Breast epithelium (tissue), 4 donors: ENCODE measurements around the gene PDCD7. TPM values are rescaled to one million over a fixed set of nuclear protein-coding genes. Genes with fewer than 3 reads are reported as not detected.

Source experiments
- DNase-seq, 2 donors: peaks; one replicate each; pipeline ENCODE4 v3.0.0-alpha.2; 2019; ENCODE audit warnings: low spot score in 2 of 2
- H3K27ac ChIP-seq, 2 donors: fragments of 200-600 bp; sonication (generic) in 1 of 2; one replicate each; pipeline ENCODE4 v1.5.1; 2016 to 2019; ENCODE audit warnings: mild to moderate bottlenecking in 1 of 2
- H3K27me3 ChIP-seq, 2 donors: fragments of 200-600 bp; sonication (generic) in 1 of 2; one replicate each; pipeline versions ENCODE4 v1.5.1 to v1.6.0; 2017 to 2019; ENCODE audit warnings: control low read depth in 1 of 2, mild to moderate bottlenecking in 1 of 2
- H3K36me3 ChIP-seq: fragments of 200-600 bp; one replicate; pipeline ENCODE4 v1.5.1; 2019
- H3K4me1 ChIP-seq, 2 donors: fragments of 200-600 bp; sonication (generic); one replicate each; pipeline ENCODE4 v1.5.1; 2016 to 2019; ENCODE audit warnings: control low read depth in 1 of 2
- H3K4me3 ChIP-seq, 3 donors: fragments of 200-600 bp; sonication (generic); 1 replicate in 2 of 3; 2 replicates in 1 of 3; pipeline ENCODE4 v1.5.1; 2016 to 2019; ENCODE audit warnings: mild to moderate bottlenecking in 3 of 3, moderate library complexity in 2 of 3
- H3K9me3 ChIP-seq, 2 donors: fragments of 200-600 bp; sonication (generic) in 1 of 2; one replicate each; pipeline ENCODE4 v1.5.1; 2016 to 2019; ENCODE audit warnings: control low read depth in 1 of 2
- POLR2A ChIP-seq: fragments of 450-650 bp; IDR thresholded peaks from one replicate; pipeline ENCODE4 v1.6.1; 2016; ENCODE audit warnings: antibody characterized with exemption, mild to moderate bottlenecking, moderate library complexity
- POLR2AphosphoS5 ChIP-seq, 3 donors: sonication (generic); formaldehyde crosslinking; IDR thresholded peaks; one replicate each; pipeline ENCODE4 v1.6.1; 2017; ENCODE audit warnings: antibody characterized with exemption in 3 of 3
- intact Hi-C: fragments of 100-400 bp; cut with DNase I; formaldehyde crosslinking; loops from one replicate; pipeline ENCODE4 v1.15.1; 2023; ENCODE audit warnings: low total_unique reads
- total RNA-seq, 3 donors: library from RNA; depleted of rRNA; stranded (reverse); fragments of >200 nt; gene quantifications; one replicate each; pipeline ENCODE4 v1.1.0, GENCODE V29; 2016
- TF ChIP-seq, protein P1 (sequence below), 3 donors: fragments of 450-650 bp; IDR thresholded peaks; one replicate each; pipeline ENCODE4 v1.5.1; 2016 to 2017; ENCODE audit warnings: antibody characterized with exemption in 3 of 3, mild to moderate bottlenecking in 3 of 3, moderate library complexity in 3 of 3

The PDCD7 gene
- total RNA-seq, 3 donors from 2014 or later, result 21.6 to 26.7 (median 24.4) TPM

DNA sequence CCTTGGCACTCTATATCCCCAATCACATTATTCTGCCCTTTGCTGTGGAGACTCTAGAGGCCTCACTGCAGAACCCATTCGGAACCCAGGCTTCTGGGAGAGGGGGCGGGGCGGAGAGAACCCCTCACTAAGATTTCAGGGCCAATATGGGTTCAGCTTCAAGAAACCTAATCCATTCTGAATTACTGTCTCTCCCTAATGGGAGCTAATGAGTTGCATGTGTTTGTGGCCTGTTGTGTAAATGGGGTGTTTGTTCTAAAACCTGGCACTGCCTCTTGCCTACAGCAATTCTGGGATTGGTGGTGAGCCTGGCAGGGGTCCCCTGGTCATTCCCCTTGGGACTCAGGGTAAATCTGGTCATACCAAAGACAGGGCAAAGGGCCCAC, 65.2 kb downstream of the PDCD7 start:
- Histone ChIP-seq H3K36me3 (no peaks in the 10 kb centered on the region), H3K27me3 (no peaks in the 10 kb centered on the region), H3K27ac (peak overlapping the region; percentile 76 to 96), H3K9me3 (no peaks in the 10 kb centered on the region), H3K4me3 (peak overlapping the region; percentile 47 to 86 (median 61)), H3K4me1 (no peaks in the 10 kb centered on the region)
- DNase-seq, result no peak
- TF ChIP-seq, protein P1, sequence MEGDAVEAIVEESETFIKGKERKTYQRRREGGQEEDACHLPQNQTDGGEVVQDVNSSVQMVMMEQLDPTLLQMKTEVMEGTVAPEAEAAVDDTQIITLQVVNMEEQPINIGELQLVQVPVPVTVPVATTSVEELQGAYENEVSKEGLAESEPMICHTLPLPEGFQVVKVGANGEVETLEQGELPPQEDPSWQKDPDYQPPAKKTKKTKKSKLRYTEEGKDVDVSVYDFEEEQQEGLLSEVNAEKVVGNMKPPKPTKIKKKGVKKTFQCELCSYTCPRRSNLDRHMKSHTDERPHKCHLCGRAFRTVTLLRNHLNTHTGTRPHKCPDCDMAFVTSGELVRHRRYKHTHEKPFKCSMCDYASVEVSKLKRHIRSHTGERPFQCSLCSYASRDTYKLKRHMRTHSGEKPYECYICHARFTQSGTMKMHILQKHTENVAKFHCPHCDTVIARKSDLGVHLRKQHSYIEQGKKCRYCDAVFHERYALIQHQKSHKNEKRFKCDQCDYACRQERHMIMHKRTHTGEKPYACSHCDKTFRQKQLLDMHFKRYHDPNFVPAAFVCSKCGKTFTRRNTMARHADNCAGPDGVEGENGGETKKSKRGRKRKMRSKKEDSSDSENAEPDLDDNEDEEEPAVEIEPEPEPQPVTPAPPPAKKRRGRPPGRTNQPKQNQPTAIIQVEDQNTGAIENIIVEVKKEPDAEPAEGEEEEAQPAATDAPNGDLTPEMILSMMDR (IDR thresholded peaks at IDR 0.05), result no peak
- TF ChIP-seq POLR2AphosphoS5 (IDR thresholded peaks at IDR 0.05), result no peak
- no peak for TF ChIP-seq POLR2A
- intact Hi-C loops, result no loop called here

DNA sequence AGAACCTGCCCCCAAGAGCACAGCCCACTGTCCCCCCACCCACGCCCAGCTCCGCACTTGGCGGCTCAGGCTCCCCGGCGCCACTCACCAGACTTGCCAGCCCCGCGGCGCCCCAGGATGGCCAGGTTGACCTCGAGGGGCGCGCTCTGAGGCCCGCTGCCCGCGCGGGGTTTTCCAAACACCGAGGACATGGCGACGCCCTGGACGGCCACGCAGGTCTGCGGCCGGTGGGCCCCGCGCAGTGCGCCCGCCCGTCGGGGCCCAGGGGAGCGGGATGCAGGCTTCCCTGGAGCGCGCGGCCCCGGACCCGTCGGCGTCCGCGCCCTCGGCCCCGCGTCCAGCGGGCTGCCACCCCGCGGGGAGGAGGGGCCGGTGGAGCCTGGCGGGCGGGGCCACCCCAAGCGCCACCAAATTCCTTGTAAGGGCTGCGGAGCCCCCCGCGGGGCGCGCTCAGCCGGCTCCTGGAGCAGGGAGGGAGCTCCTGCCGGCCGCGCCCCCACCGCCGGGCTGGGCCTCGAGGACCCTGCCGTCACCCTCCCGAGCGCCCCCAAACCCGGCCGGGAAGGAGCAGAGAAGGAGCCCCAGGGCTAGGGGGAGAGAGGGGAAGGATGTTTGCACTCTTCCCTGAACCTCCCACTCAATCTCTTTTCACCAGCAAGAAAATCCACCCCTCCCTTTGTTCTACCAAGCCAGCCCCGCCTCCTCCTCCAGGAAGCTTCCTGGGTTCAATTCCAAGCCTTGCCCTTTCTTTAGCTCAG, 65.8 kb downstream of the PDCD7 start, which contains the start of gene RASL12:
TSS of gene RASL12 (minus strand) at position 347 of the 758 bp plus-strand sequence. CDS start at position 191, 156 bp downstream.
- DNase-seq, result no peak
- H3K9me3 ChIP-seq, result no peaks in the 10 kb centered on the region
- intact Hi-C loops, result loop anchor here (2.0 kb wide), 1 partner anchor 55 kb away; no protein-coding TSS in a partner anchor
- H3K4me3 ChIP-seq, result peak within 1 kb of the TSS; percentile 47 to 86 (median 61)
- no peak for TF ChIP-seq POLR2A
- TF ChIP-seq, protein P1 (IDR thresholded peaks at IDR 0.05), result no peak
- TF ChIP-seq POLR2AphosphoS5 (IDR thresholded peaks at IDR 0.05), result no peak
- H3K4me1 ChIP-seq, result no peaks in the 10 kb centered on the region
- peak within 1 kb of the TSS; percentile 76 to 96 for H3K27ac ChIP-seq
- H3K36me3 ChIP-seq, result no peaks in the 10 kb centered on the region
- H3K27me3 ChIP-seq, result no peaks in the 10 kb centered on the region

Other genes starting within 250 kb of the PDCD7 start
- gene ANKDD1A, start 221.9 kb downstream of the PDCD7 start, total RNA-seq, result 1 to 10 TPM; 3.2 to 7.8 (median 7.2) TPM
- 100 to 1,000 TPM in 1 of 3 donors, 10 to 100 TPM in 2; 91.5 to 109 (median 92.8) TPM for gene SPG21, start 143.9 kb downstream of the PDCD7 start, total RNA-seq
- 10 to 100 TPM; 23.7 to 28.5 (median 28.4) TPM for gene MTFMT, start 104.2 kb downstream of the PDCD7 start, total RNA-seq
- not detected for gene SLC51B, start 88.4 kb downstream of the PDCD7 start, total RNA-seq
- gene RASL12, start 65.8 kb downstream of the PDCD7 start, total RNA-seq, result 10 to 100 TPM; 12.6 to 20.6 (median 20.3) TPM
- gene KBTBD13, start 57.1 kb downstream of the PDCD7 start, total RNA-seq, result under 1 TPM in 2 of 3 donors, not detected in 1; 0.15 to 0.33 TPM
- gene UBAP1L, start 18.6 kb downstream of the PDCD7 start, total RNA-seq, result 1 to 10 TPM; 3.7 to 10.0 (median 7.2) TPM
- gene CLPX, start 51.5 kb upstream of the PDCD7 start, total RNA-seq, result 10 to 100 TPM; 47.5 to 71.9 (median 51.8) TPM
- gene CILP, start 77.7 kb upstream of the PDCD7 start, total RNA-seq, result 100 to 1,000 TPM in 1 of 3 donors, 10 to 100 TPM in 1, 1 to 10 TPM in 1; 5.2 to 203 (median 24.6) TPM
- gene PARP16, start 153.1 kb upstream of the PDCD7 start, total RNA-seq, result 10 to 100 TPM in 2 of 3 donors, 1 to 10 TPM in 1; 8.5 to 14.9 (median 10.6) TPM
- gene RNU5A-1, start 162.2 kb upstream of the PDCD7 start, total RNA-seq, result not detected
- not detected for gene RNU5B-1, start 170.9 kb upstream of the PDCD7 start, total RNA-seq
- gene IGDCC3, start 244.2 kb upstream of the PDCD7 start, total RNA-seq, result 1 to 10 TPM in 1 of 3 donors, under 1 TPM in 1, not detected in 1; 0.33 to 1.8 TPM